Measurements from ENCODE around the gene PIEZO2.
"Not testable (repeated sequence)": the region's sequence is repeated elsewhere in the genome, so short reads cannot be mapped to it uniquely, and the experiment has no call there.

Gene PIEZO2

GRCh38 chr18:11145413-11146191 lies 3.8 kb downstream of the PIEZO2 start:
- Histone ChIP-seq H3K9me3 (no peaks in the 10 kb centered on the region; the same call in 1 of the 2 replicates), H3K27me3 (ENCODE audit: low read depth) (no peaks in the 10 kb centered on the region), H3K4me3 (no peak overlapping the region), H3K36me3 (replicated peaks) (no peaks in the 10 kb centered on the region), H3K4me1 (no peaks in the 10 kb centered on the region)
- in situ Hi-C loops (cut with MboI; ENCODE audit: low sequenced_read_pairs): no loop called here
- no peak for DNase-seq (ENCODE audit: low spot score in 2 of 2)

DNA sequence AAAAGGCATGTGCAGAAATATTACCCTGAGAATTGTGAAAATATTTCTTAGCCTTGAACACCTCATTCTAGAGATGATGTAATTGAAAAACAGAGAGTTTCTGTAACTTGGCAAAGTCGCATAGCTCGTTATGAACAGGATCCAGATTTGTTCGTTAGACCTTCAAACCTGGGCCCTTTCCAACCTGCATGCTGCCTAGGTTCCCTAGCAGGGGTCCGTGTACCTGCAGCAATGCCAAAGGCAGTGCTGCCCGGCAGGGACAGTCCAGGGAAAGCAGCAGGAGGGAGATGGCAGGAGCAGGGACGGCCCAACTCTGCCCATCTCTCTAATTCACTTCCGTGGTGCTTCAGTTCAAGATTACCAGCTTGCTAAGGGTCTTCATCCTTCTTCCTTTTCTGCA lies 12.0 kb downstream of the PIEZO2 start:
- Histone ChIP-seq H3K9me3 (no peaks in the 10 kb centered on the region; the same call in 1 of the 2 replicates), H3K4me3 (no peak overlapping the region), H3K36me3 (replicated peaks) (no peaks in the 10 kb centered on the region), H3K4me1 (no peaks in the 10 kb centered on the region), H3K27me3 (ENCODE audit: low read depth) (no peaks in the 10 kb centered on the region)
- no peak for DNase-seq (ENCODE audit: low spot score in 2 of 2)
- in situ Hi-C loops (cut with MboI; ENCODE audit: low sequenced_read_pairs): no loop called here

GRCh38 chr18:11136241-11136640 lies 13.1 kb downstream of the PIEZO2 start:
- DNase-seq (ENCODE audit: low spot score in 2 of 2): no peak
- H3K9me3 ChIP-seq: no peaks in the 10 kb centered on the region; the same call in 1 of the 2 replicates
- H3K4me3 ChIP-seq: no peak overlapping the region
- in situ Hi-C loops (cut with MboI; ENCODE audit: low sequenced_read_pairs): no loop called here
- no peaks in the 10 kb centered on the region for H3K4me1 ChIP-seq
- no peaks in the 10 kb centered on the region for H3K36me3 ChIP-seq (replicated peaks)
- no peaks in the 10 kb centered on the region for H3K27me3 ChIP-seq (ENCODE audit: low read depth)

DNA sequence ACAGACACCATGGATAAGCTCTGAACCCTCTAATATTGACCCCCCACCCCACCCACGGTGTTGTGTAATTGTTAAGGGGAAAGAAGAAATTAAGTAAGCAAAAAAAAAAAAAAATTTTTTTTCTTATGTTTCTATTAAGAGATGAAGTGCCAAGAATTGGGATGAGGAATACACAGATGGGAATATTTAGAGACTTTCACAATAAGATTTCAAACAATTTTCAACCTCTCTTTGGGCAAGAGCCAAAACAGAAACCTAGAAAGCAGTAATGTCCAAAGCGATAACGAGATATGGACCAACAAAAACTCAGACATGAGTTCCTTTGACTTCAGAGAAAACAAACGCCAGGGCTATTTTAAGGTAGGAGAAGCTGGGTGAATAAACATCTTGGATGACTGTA lies 14.4 kb downstream of the PIEZO2 start:
- no peaks in the 10 kb centered on the region for H3K9me3 ChIP-seq
- H3K27me3 ChIP-seq (ENCODE audit: low read depth): no peaks in the 10 kb centered on the region
- no peak overlapping the region for H3K4me3 ChIP-seq
- H3K4me1 ChIP-seq: no peaks in the 10 kb centered on the region
- no peak for DNase-seq (ENCODE audit: low spot score in 2 of 2)
- no peaks in the 10 kb centered on the region for H3K36me3 ChIP-seq (replicated peaks)
- in situ Hi-C loops (cut with MboI; ENCODE audit: low sequenced_read_pairs): no loop called here

DNA sequence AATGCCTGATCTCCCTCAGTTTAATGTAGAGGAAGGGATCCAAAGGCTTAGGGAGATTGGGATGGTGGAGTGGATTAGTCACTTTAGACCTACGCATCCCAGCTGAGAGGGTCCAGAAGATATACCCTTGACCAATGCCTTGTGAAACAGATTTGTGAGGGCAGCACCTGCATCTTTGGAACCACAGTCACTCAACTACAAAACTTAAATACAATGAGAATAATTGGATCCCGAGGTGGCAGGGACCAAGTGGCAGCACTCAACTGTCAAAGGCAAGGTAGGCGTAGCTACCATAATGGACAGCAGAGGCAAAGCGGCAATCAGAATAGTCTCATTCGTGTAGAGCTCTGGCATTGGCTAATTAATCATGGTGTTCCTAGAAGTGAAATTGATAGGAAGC lies 20.3 kb downstream of the PIEZO2 start:
- H3K4me3 ChIP-seq; H3K4me1 ChIP-seq; in situ Hi-C loops (cut with MboI; ENCODE audit: low sequenced_read_pairs); H3K9me3 ChIP-seq; H3K36me3 ChIP-seq (replicated peaks); H3K27me3 ChIP-seq (ENCODE audit: low read depth); DNase-seq (ENCODE audit: low spot score in 2 of 2): not testable (repeated sequence)

GRCh38 chr18:11125492-11126315 lies 23.7 kb downstream of the PIEZO2 start:
- Histone ChIP-seq H3K36me3 (replicated peaks) (no peaks in the 10 kb centered on the region), H3K27me3 (ENCODE audit: low read depth) (no peaks in the 10 kb centered on the region), H3K9me3 (no peaks in the 10 kb centered on the region), H3K4me3 (no peak overlapping the region), H3K4me1 (no peaks in the 10 kb centered on the region)
- in situ Hi-C loops (cut with MboI; ENCODE audit: low sequenced_read_pairs): no loop called here
- DNase-seq (ENCODE audit: low spot score in 2 of 2): no peak

GRCh38 chr18:11124054-11124453 lies 25.3 kb downstream of the PIEZO2 start:
- H3K4me3 ChIP-seq: no peak overlapping the region
- H3K4me1 ChIP-seq: no peaks in the 10 kb centered on the region
- in situ Hi-C loops (cut with MboI; ENCODE audit: low sequenced_read_pairs): no loop called here
- H3K27me3 ChIP-seq (ENCODE audit: low read depth): no peaks in the 10 kb centered on the region
- H3K36me3 ChIP-seq (replicated peaks): no peaks in the 10 kb centered on the region
- no peaks in the 10 kb centered on the region; the same call in 1 of the 2 replicates for H3K9me3 ChIP-seq
- no peak for DNase-seq (ENCODE audit: low spot score in 2 of 2)

DNA sequence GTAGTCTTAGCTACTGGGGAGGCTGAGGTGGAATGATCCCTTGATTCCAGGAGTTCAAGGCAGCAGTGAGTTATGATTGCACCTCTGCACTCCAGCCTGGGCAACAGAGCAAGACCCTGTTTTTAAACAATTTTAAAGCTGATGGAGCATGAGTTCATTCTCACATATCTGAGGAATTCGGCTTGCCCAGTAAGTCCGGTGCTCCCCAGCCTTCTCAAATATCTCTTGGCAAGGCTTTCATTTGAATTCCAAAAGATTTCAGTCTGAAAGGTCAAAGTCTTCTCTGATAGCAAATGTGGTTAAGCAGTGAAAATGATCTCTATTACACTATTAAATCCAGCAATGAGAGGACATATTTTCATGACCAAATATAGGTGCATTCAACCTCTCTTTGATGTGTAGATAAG lies 27.9 kb downstream of the PIEZO2 start:
- Histone ChIP-seq H3K9me3 (no peaks in the 10 kb centered on the region; the same call in 1 of the 2 replicates), H3K27me3 (ENCODE audit: low read depth) (no peaks in the 10 kb centered on the region), H3K4me3 (no peak overlapping the region), H3K36me3 (replicated peaks) (no peaks in the 10 kb centered on the region), H3K4me1 (no peaks in the 10 kb centered on the region)
- DNase-seq (ENCODE audit: low spot score in 2 of 2): no peak
- in situ Hi-C loops (cut with MboI; ENCODE audit: low sequenced_read_pairs): no loop called here

DNA sequence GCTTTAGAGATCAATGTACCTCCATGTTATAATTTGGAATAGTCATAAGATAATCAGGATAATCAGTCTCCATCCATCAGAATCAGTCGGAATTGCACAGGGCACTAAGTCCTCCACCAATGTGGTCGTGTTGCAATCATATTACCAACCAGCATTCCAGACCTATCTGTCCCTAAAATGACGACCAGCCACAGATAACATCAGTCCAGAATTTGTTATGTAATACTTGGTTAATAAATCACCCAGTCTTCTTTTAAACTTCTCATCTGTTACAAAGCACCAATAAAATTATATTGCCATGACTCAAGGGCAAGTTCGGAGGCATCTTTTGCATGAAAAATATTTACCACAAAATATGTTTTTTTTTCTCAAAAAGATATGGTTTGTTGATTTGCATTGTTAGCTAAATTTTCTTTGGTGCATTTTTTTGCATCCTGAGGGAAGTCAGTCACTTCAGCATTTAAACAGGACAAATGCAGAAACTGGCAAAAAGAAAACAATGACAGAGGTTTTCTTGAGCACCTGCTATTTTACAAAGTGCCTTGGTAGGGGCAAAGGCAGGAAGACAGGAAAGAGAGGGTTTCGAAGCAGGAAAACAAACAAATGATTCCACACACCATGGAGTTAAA lies 29.3 kb downstream of the PIEZO2 start:
- no peaks in the 10 kb centered on the region for H3K36me3 ChIP-seq (replicated peaks)
- no peaks in the 10 kb centered on the region for H3K27me3 ChIP-seq (ENCODE audit: low read depth)
- no peak overlapping the region for H3K4me3 ChIP-seq
- in situ Hi-C loops (cut with MboI; ENCODE audit: low sequenced_read_pairs): no loop called here
- no peak for DNase-seq (ENCODE audit: low spot score in 2 of 2)
- H3K4me1 ChIP-seq: no peaks in the 10 kb centered on the region
- no peaks in the 10 kb centered on the region; the same call in 1 of the 2 replicates for H3K9me3 ChIP-seq

- no peaks in the 10 kb centered on the region for H3K36me3 ChIP-seq (replicated peaks)
- H3K27me3 ChIP-seq (ENCODE audit: low read depth): no peaks in the 10 kb centered on the region
- no peak for DNase-seq (ENCODE audit: low spot score in 2 of 2)
- H3K9me3 ChIP-seq: no peaks in the 10 kb centered on the region; the same call in 1 of the 2 replicates
- no peaks in the 10 kb centered on the region for H3K4me1 ChIP-seq
- in situ Hi-C loops (cut with MboI; ENCODE audit: low sequenced_read_pairs): no loop called here
- H3K4me3 ChIP-seq: no peak overlapping the region
These were observed 29.8 kb downstream of the PIEZO2 start for GRCh38 chr18:11119550-11119949.

DNA sequence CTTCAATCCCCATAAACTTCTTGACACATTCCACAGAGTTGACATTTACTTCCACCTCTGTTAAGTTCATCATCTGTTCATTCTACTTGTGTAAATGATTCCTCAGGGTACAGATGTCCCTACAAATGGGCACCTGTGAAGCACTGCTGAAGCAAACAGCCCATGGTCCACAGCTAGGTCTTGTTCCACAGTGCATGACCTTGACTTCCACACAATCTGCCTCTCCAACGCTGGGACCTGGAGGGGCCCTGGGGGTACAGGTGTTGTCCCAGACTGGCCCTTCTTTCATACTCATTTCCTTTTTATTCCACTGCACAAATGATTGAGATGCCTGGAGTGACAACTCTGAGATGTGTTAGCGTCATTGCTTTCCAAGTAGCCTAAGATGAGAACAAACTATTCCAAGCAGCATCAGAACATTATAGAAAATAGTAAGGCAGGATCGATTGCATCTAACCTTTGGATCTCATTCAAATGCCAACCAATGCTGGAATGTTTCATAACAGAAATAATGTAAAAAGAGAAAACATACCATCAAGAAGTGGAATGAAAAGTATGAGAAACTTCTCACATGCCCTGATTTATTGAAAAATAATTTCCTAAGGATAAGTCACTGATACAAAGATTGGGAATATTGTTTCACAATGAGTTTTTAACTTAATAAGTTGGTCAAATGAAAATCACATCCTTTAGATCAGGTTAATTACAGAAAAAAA lies 31.2 kb downstream of the PIEZO2 start:
- H3K27me3 ChIP-seq (ENCODE audit: low read depth): no peaks in the 10 kb centered on the region
- in situ Hi-C loops (cut with MboI; ENCODE audit: low sequenced_read_pairs): no loop called here
- no peaks in the 10 kb centered on the region; the same call in 1 of the 2 replicates for H3K9me3 ChIP-seq
- no peaks in the 10 kb centered on the region for H3K4me1 ChIP-seq
- no peak overlapping the region for H3K4me3 ChIP-seq
- DNase-seq (ENCODE audit: low spot score in 2 of 2): no peak
- no peaks in the 10 kb centered on the region for H3K36me3 ChIP-seq (replicated peaks)

- Histone ChIP-seq H3K9me3 (no peaks in the 10 kb centered on the region; the same call in 1 of the 2 replicates), H3K27me3 (ENCODE audit: low read depth) (no peaks in the 10 kb centered on the region), H3K36me3 (replicated peaks) (no peaks in the 10 kb centered on the region), H3K4me3 (no peak overlapping the region), H3K4me1 (no peaks in the 10 kb centered on the region)
- in situ Hi-C loops (cut with MboI; ENCODE audit: low sequenced_read_pairs): no loop called here
- DNase-seq (ENCODE audit: low spot score in 2 of 2): no peak
These were observed 34.1 kb downstream of the PIEZO2 start for GRCh38 chr18:11115276-11115675.

- no peaks in the 10 kb centered on the region for H3K4me1 ChIP-seq
- DNase-seq (ENCODE audit: low spot score in 2 of 2): no peak
- in situ Hi-C loops (cut with MboI; ENCODE audit: low sequenced_read_pairs): no loop called here
- H3K9me3 ChIP-seq: no peaks in the 10 kb centered on the region
- H3K4me3 ChIP-seq: no peak overlapping the region
- no peaks in the 10 kb centered on the region for H3K36me3 ChIP-seq (replicated peaks)
- no peaks in the 10 kb centered on the region for H3K27me3 ChIP-seq (ENCODE audit: low read depth)
These were observed 34.7 kb downstream of the PIEZO2 start for GRCh38 chr18:11114653-11115052.
